GM10248 (cell line): ENCODE measurements around the gene PTCD1.

Experiments
- CTCF ChIA-PET: fragments of 300-600 bp; sonication (Branson Sonifier 250); formaldehyde crosslinking; extraction: SDS; loops from one replicate; lab custom pipeline; 2021; ENCODE audit warnings: antibody characterized with exemption; lab: Yijun Ruan, JAX
- POLR2A ChIA-PET: fragments of 350-650 bp; sonication (Branson Sonifier 250); formaldehyde crosslinking; extraction: SDS; loops from one replicate; lab custom pipeline; 2020; ENCODE audit warnings: antibody characterized with exemption; lab: Yijun Ruan, JAX
- DNase-seq: peaks from one replicate; pipeline ENCODE4 v3.0.0; 2012; ENCODE audit errors: extremely low spot score
- CTCF ChIP-seq: IDR thresholded peaks from 2 replicates; pipeline ENCODE4 v1.5.1; 2012; ENCODE audit warnings: mild to moderate bottlenecking, low read depth; ENCODE audit errors: extremely low read depth, missing control alignments, control extremely low read depth

Gene PTCD1

GRCh38 chr7:99368750-99369389 is 69.7 kb downstream of the PTCD1 start:
- CTCF ChIA-PET, result interaction anchor here (2.2 kb wide), 2 partner anchors 9 to 17 kb away, joined by 5 to 7 read pairs; no protein-coding TSS in a partner anchor
- POLR2A ChIA-PET, result no interaction called here
- no peak for TF ChIP-seq CTCF
- DNase-seq, result no peak
